Parathyroid adenoma (tissue), 2 donors: Measurements from ENCODE around the gene RAB36.

Experiments
- H2AFZ ChIP-seq: fragments of 300-600 bp; sonication (generic); one replicate; pipeline ENCODE4 v1.7.0; 2017; ENCODE audit warnings: antibody characterized with exemption, mild to moderate bottlenecking
- H3K27ac ChIP-seq: fragments of 300-600 bp; sonication (generic); one replicate; pipeline ENCODE4 v1.7.0; 2017
- H3K27me3 ChIP-seq: fragments of 300-600 bp; sonication (generic); one replicate; pipeline ENCODE4 v1.7.0; 2017; ENCODE audit warnings: low read length; ENCODE audit not compliant: control insufficient read depth, insufficient read depth
- H3K36me3 ChIP-seq: fragments of 300-600 bp; sonication (generic); one replicate; pipeline ENCODE4 v1.7.0; 2017; ENCODE audit warnings: low read length; ENCODE audit not compliant: control insufficient read depth, insufficient read depth
- H3K4me1 ChIP-seq: fragments of 300-600 bp; sonication (generic); one replicate; pipeline ENCODE4 v1.7.0; 2017; ENCODE audit warnings: control low read depth
- H3K4me2 ChIP-seq: fragments of 300-600 bp; sonication (generic); one replicate; pipeline ENCODE4 v1.7.0; 2017; ENCODE audit warnings: low read length
- H3K4me3 ChIP-seq: fragments of 300-600 bp; sonication (generic); one replicate; pipeline ENCODE4 v1.7.0; 2017; ENCODE audit warnings: low read depth, low read length
- H3K79me2 ChIP-seq: fragments of 300-600 bp; sonication (generic); one replicate; pipeline ENCODE4 v1.7.0; 2017; ENCODE audit warnings: control low read depth
- H3K9ac ChIP-seq: fragments of 300-600 bp; sonication (generic); one replicate; pipeline ENCODE4 v1.7.0; 2017; ENCODE audit warnings: mild to moderate bottlenecking
- H3K9me3 ChIP-seq: fragments of 300-600 bp; sonication (generic); one replicate; pipeline ENCODE4 v1.7.0; 2017; ENCODE audit warnings: low read length; ENCODE audit not compliant: control insufficient read depth
- TF ChIP-seq, protein P1 (sequence below): fragments of 300-600 bp; sonication (generic); IDR thresholded peaks from one replicate; pipeline ENCODE4 v1.7.0; 2017; ENCODE audit warnings: antibody characterized with exemption, mild to moderate bottlenecking
- donor health status: primary hyperparathyroidism.

Gene RAB36

DNA sequence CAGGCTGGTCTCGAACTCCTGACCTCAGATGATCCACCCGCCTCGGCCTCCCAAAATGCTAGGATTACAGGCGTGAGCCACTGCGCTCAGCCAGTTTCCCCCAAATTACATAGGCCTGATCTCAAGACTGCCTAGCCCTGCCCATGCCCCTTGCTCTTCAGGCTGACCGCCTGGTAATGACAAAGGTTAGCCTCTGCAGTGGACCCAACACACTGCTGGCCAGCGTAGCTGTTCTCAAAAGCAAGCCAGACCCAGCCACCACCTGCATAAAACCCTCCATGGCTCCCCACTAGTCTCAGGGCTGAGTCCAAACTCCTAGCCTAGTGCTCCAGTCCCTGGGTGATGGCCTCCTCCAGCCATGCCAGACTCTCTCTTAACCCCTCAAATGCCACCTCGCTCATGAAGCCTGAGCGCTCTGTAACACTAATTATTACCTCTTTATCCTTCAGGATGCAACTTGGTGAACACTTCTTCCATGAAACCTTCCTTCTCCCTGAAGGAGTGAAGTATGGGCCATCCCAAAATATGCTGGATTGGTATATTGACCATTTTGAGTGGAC lies 2.7 kb upstream of the RAB36 start:
- H2AFZ ChIP-seq, result no peak overlapping the region
- H3K4me1 ChIP-seq, result peaks cover 2% of the 10 kb centered on the region
- TF ChIP-seq, protein P1, sequence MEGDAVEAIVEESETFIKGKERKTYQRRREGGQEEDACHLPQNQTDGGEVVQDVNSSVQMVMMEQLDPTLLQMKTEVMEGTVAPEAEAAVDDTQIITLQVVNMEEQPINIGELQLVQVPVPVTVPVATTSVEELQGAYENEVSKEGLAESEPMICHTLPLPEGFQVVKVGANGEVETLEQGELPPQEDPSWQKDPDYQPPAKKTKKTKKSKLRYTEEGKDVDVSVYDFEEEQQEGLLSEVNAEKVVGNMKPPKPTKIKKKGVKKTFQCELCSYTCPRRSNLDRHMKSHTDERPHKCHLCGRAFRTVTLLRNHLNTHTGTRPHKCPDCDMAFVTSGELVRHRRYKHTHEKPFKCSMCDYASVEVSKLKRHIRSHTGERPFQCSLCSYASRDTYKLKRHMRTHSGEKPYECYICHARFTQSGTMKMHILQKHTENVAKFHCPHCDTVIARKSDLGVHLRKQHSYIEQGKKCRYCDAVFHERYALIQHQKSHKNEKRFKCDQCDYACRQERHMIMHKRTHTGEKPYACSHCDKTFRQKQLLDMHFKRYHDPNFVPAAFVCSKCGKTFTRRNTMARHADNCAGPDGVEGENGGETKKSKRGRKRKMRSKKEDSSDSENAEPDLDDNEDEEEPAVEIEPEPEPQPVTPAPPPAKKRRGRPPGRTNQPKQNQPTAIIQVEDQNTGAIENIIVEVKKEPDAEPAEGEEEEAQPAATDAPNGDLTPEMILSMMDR, result no peak
- H3K79me2 ChIP-seq, result no peaks in the 10 kb centered on the region
- H3K9me3 ChIP-seq, result no peaks in the 10 kb centered on the region
- H3K9ac ChIP-seq, result no peak overlapping the region
- no peak overlapping the region for H3K27ac ChIP-seq
- H3K4me3 ChIP-seq, result no peak overlapping the region
- no peak overlapping the region for H3K4me2 ChIP-seq
- no peaks in the 10 kb centered on the region for H3K36me3 ChIP-seq
- no peaks in the 10 kb centered on the region for H3K27me3 ChIP-seq

DNA sequence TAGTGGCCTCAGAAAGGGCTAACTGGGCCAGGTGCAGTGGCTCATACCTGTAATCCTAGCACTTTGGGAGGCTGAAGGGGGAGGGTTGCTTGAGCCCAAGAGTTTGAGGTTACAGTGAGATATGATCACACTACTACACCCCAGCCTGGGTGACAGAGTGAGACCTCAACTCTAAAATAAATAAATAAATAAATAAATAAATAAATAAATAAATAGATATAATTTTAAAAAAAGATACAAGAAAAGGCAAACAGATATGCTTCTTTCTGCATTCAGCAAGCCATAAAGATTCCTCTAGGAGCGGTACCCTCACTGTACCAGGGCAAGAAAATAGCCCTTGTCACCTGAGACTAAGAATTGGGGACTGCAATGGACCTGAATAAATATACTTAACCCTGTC lies 2.2 kb upstream of the RAB36 start:
- Histone ChIP-seq H3K9me3 (no peaks in the 10 kb centered on the region), H3K27ac (no peak overlapping the region), H3K79me2 (no peaks in the 10 kb centered on the region), H2AFZ (no peak overlapping the region), H3K27me3 (no peaks in the 10 kb centered on the region), H3K4me3 (no peak overlapping the region), H3K4me2 (no peak overlapping the region), H3K4me1 (peaks cover 2% of the 10 kb centered on the region), H3K9ac (no peak overlapping the region), H3K36me3 (no peaks in the 10 kb centered on the region)
- TF ChIP-seq, protein P1, result no peak

DNA sequence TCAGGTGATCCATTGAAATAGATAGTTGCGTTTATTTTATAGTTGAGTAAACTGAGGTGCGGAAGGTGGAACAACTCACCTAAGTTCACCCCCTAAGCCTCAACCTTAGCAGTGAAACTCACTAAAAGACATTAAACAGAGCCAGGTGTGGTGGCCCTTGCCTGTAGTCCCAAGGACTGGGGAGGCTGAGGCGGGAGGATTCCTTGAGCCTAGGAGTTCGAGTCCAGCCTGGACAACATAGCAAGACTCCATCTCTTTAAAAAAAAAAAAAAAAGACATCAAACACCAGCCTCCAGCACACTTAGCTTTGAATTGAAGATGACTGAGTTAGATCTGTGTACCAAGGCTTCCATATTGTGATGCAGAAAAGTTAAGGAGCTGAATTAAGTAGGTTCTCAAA lies 845 bp upstream of the RAB36 start:
- Histone ChIP-seq H3K27ac (no peak overlapping the region), H3K27me3 (no peaks in the 10 kb centered on the region), H3K9ac (no peak overlapping the region), H3K4me2 (peak overlapping the region; percentile 95), H3K36me3 (no peaks in the 10 kb centered on the region), H3K79me2 (no peaks in the 10 kb centered on the region), H3K4me3 (no peak overlapping the region), H3K9me3 (no peaks in the 10 kb centered on the region), H3K4me1 (peaks cover 2% of the 10 kb centered on the region), H2AFZ (no peak overlapping the region)
- TF ChIP-seq, protein P1, result no peak

DNA sequence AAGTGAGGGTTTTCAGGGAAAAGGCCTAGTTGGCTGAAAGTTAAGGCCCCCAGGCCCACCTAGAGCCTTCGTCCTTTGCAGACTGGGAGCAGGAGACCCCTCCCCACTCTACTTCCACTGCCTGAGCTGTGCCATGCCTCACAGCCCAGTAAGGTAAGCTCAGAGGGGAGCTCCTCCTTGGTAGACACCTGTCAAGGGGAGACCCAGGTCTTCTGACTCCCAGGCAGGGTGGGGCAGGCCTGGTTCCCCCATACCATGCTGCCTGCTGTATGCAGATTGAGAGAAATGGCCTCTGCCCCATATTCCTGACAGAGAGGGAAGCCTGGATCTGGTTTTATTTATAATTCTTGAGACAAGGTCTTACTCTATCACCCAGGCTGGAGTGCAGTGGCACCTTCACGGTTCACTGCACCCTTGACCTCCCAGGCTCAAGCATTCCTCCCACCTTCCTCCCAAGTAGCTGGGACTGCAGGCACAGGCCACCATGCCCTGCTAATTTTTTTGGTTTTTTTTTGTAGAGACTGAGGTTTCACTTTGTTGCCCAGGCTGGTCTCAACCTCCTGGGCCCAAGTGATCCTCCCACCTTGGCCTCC lies 697 bp downstream of the RAB36 start:
- Histone ChIP-seq H3K4me3 (peak overlapping the region; percentile 74), H3K4me2 (peak overlapping the region; percentile 95), H3K4me1 (peaks cover 2% of the 10 kb centered on the region), H3K36me3 (no peaks in the 10 kb centered on the region), H3K27me3 (no peaks in the 10 kb centered on the region), H3K9ac (no peak overlapping the region), H3K27ac (no peak overlapping the region), H3K9me3 (no peaks in the 10 kb centered on the region), H3K79me2 (no peaks in the 10 kb centered on the region), H2AFZ (peak overlapping the region; percentile 72)
- TF ChIP-seq, protein P1, result no peak
